GM18508 (cell line): ENCODE measurements around the gene STIMATE.

Experiments used
- ATAC-seq: cut with Tn5 transposase; IDR thresholded peaks from one replicate; pipeline ENCODE4 v1.9.1; 2021; ENCODE audit warnings: moderate number of reproducible peaks; ENCODE audit not compliant: insufficient read depth, unreplicated experiment

STIMATE gene

DNA sequence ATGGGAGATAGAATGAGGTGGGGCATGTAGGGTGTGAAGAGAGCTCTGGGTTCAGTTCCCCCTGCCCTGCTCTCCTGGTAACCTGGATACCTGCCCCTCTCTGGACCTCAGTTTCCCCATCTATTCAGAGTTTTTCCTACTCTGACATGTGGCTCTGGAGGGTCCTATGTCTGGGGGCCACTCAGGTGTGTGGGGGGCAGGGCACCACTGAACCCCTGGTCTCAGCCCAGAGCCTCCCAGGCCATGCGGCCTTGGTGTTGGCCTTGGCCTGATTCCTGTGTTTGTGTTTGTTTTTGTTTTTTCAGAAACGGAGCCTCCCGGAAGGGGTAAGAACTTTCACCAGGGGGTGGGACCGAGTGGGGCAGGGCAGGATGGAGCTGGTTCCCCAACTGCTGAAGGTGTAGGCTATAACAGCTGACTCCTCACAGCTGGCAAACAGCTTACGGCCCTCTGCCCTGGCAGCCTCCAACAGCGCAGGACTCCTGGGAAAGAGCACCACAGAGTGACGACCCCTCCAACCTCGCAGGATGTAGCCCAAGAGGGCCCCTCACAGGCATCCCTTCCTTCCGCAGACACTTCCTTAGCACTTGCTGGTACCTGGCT is 101.9 kb downstream of the STIMATE start:
- no peak for ATAC-seq

DNA sequence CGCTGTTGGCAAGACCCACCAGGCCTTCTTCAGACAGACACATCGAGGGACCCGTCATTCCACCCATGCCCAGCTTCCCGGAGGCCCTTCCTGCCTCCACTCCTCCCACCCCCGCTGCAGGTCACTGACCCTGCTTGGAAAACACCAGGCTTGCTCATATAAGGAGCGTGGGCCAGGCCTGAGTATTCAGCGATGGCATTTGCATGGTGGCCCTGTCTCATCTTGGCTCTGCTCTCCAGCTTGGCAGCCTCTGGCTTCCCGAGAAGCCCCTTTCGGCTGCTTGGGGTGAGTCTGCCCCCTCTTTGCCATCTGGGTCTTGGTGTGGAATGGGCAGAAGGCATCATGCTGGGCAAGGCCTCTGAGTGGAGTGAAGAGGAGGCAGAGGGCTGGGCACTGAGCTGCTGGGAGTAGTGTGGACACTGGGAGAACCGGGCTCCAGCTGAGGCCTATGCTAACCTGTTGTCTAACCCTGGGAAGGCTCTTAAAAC is 102.7 kb downstream of the STIMATE start, which contains the start of gene ITIH3:
TSS of gene ITIH3 (plus strand) at position 185 of the 488 bp plus-strand sequence. CDS start at position 193, 8 bp downstream.
- ATAC-seq: no peak

DNA sequence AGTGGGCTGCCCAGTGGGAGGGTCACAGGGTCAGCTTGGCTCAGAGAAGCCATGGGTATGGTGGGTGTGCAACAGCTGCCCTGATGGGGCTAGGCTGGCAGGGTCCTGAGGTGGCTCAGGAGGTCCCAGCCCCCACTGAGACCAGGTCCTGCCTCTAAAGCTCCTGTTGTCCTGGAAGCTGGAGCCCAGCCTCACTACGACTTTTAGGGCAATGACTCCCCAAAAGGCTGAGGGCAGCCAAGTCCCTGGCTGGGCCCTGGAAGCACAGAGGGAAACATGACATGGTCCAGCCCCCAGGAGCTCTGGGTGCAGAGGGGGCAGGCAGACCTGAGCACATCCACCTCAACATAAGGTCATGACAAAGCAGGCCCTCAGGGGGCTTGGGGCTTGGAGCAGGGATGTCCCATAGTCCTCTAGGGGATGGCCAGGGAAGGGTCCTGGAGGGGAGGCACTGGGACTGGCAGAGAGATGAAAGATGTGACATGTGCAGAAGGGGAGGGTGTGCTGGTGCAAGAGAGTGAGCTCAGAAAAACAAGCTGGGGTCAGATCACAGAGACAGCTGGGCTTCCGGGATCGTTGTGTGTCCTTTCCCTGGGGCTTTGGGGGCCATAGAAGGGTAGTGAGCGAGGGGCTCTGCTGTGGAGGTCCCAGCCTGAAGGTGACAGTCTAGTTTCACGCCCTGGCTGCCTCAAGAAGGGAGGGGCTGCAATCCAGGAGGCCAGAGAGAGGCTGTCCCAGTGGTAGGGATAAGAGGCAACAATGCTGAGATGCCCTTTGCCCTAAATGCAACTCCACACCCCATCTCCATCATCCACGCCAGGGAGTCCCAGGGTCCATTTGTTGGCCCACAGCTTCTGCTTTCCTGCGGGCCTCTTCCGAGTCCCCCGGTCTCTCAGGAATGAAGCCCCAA is 103.4 kb downstream of the STIMATE start:
- ATAC-seq: no peak

DNA sequence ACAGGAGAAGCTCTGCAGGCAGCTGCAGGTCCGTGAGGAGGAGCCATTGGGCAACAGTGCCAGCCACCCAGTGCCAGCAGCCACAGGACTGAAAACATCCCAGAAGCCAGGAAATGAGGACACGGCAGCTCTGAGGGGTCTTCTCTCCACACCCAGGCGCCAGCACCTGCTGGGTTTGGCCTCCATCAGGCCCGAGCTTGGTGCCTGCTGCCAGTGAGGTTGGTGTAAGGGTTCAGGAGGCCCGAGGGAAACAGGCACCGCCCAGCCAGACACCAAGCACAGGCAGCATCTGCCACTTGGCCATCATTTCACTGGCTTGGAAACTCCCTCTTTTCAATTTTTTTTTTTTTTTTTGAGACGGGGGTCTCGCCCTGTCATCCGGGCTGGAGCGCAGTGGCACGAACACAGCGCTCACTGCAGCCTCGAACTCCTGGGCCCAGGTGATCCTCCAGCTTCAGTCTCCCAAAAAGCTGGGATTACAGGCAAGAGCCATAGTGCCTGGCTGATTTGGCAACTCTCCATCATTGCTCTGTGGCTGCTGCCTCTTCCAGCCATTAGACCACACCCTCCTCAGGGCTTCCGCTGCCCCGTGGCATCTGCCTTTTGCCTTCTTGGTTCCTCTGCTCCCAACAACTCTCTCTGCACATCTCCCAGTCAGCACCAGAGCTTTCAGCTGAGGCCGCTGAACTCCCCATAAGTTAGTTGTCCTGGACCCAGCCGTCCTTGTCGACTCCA is 104.2 kb downstream of the STIMATE start:
- ATAC-seq: no peak

DNA sequence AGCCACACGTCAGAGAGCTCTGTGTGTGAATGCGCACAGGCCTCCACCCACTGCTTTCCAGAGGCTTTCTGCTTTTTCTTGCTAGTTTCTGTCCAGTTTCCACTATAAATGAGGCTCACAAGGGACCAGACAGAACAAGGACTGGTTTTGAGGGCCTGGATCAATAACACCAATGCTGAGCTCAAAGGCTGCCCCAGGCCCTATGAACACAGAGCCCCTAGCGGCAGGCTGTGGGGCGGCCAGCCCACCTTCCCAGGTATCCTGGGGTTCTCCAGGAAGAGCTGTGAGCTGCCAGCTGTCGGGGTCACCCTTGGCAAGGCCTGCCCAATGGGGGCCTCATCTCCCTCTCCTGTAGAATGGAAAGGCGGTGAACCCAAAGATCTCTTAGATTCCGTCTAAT is 104.9 kb downstream of the STIMATE start:
- ATAC-seq: no peak

DNA sequence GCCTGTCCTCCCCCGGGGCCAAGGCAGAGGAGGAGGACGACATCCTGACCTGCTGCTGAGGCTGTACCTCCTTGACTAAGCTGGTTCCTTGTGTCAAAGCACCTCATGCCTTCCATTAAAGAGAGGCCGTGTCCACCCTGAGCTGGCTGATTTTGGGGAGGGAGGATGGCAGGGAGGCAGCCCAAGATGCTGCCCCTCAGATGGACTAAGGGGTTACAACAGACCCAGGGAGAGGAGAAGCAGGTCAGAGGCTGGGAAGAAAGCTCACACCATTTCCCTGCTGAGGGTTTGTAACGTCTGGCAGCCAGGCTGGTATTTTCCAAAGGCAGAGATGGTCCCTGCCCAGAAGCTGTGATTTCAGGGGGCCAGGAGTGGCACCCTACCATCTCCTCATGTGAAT is 105.4 kb downstream of the STIMATE start:
- no peak for ATAC-seq

DNA sequence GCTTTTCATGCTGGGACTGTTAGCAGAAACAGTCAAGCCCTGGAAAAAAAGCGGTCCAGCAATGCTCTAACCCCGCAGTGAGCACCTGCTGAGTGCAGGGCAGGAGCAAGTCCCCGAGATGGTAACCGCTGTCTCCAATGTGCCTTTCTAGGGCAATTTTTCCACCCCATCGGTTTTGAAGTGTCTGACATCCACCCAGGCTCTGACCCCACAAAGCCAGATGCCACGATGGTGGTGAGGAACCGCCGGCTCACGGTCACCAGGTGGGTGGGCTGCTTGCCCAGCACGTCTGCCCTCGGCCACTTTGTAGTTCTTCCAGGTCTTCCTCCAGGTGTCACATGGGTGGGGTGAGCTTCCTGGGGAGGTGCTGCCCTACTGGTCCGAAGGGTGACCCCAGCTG is 106.0 kb downstream of the STIMATE start:
- ATAC-seq: no peak

DNA sequence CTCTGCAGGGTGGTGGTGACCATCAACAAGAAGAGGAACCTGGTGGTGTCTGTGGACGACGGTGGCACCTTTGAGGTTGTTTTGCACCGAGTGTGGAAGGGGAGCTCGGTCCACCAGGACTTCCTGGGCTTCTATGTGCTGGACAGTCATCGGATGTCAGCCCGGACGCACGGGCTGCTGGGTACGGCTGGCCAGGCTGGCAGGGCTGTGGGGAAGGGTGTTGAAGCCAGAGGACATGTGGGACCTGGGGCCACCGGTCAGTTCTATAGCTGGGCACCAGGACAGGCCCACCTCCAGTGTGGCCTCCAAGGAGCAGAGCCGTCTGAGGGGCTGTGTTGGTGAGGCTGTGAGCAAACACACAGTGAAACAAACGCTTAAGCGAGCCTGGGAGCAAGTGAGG is 106.6 kb downstream of the STIMATE start:
- no peak for ATAC-seq

DNA sequence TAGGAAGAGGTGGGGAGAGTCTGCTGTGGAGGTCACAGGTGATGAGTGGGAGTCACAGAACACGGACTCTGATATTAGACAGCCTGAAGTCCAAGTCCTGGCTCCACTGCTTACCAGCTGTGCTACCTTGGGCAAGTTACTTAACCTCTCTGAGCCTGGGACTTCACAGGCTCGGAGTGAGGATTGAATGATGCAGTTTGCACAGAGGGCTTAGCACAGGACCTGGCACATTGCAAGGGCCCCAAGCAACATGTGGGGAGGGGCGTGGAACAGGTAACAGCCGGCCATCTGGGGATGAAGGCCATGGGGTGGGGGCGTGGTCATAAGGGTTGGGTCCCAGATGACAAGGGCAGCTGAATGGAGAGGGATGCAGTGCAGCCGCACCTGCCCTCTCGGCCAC is 107.0 kb downstream of the STIMATE start:
- ATAC-seq: no peak

DNA sequence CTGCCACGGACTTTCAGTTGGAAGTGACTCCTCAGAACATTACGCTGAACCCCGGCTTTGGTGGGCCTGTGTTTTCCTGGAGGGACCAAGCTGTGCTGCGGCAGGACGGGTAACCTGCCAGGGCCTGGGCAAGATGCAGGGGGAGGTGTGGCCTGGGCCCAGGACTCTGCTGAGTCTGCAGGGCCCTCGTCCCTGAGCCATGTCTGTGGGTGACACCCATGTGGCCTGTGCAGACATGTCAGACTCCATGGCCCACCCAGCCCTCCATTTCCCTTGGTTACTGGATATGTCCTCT is 107.7 kb downstream of the STIMATE start:
- no peak for ATAC-seq

DNA sequence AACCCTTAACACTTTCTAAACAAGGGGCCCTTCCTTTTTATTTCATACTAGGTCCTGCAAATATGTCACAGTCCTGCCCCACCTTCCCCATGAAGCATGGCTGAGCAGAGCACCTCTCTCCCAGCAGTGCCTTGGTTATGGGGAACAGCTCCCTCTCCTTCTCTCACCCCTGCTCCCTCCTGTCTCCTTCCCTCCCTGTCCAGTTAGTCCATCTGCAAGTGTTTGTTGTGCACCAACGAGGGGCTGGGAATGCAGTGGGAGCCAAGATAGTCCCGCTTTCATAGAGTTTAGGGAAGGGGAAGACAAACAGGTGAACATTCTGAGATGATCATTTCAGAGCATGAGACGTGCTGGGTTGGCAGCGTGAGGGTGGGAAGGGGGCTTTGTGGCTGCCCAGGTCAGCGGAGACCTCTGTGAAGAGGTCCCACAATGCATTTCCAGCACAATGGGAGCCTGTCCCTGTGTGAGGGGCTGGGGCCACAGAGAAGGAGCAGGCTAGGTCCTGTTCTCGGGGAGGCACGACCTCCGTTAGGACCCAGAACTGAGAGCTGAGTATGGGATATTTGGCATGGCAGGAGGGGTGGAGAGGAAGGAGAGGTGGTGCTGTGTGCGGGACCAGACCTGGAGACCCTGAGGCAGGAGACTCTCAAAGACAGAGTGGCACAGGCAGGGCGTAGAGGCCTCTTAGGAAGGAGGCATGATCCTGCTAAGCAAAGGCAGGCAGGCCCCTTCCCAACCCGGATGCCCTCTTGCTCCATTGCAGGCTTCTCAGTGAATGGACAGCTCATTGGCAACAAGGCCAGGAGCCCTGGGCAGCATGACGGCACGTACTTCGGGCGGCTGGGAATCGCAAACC is 108.2 kb downstream of the STIMATE start:
- ATAC-seq: no peak

DNA sequence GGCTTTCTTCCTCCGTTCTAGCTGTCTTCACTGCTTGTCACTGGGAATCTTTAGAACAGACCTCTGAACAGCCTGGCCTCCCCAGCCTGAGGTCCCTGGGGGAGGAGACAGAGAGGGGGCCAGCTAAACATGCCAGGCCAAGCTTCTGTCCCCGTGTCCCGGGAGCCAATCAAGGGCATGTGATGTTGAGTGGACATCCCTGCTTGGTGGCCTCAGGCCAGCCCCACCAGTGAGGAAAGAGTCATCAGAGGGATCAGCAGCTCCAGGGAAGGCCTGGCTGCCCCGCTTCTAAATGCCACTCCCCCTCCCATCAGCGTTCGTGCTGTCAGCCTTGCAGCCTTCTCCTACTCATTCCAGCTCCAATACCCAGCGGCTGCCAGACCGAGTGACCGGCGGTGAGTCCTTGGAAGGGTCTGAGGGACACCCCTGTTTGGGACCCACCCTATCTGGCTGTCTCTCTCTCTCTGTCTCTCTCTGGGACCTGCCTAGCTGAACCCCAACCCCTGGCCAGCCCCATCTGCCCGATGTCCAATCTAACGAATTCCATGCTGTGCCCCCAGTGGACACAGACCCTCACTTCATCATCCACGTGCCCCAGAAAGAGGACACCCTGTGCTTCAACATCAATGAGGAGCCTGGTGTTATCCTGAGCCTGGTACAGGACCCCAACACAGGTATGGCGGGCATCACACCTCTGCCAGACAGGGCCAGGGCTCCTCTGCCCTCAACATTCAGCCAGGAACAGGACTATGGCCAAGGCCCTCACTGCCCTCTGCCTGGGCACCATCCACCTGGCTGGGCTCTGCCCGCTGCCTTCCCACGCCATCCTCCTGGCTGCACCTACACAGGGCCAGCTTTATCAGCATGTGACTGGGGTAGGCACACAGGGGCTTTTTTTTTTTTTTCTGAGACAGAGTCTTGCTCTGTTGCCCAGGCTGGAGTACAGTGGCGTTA is 109.4 kb downstream of the STIMATE start:
- no peak for ATAC-seq

DNA sequence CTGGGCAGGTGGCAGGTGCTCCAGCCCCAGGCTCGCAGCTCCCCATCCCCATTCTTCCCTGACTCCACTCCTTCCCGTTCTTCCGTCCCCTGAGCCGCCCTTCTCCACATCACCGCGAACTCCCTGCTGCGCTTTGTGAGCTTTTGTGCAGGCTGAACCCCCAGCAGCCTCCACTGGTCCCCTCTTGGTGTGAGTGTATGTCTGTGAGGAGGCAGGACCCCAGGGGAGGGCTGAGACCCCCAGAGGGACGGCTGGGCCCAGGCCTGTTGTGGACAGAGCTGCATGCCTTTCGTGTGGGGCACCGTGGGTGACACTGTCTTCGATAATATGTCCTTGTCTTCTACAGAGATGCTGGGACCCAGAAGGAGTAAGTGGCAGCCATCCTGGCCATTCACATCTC is 110.1 kb downstream of the STIMATE start:
- ATAC-seq: no peak
